Left ventricle myocardium inferior (tissue), 1 donor: Measurements from ENCODE around the gene WTAP. TPM values are rescaled to one million over a fixed set of nuclear protein-coding genes. Genes with fewer than 3 reads are reported as not detected.

Experiments
- DNase-seq: peaks from one replicate; pipeline ENCODE4 v3.0.0-alpha.2; 2020
- H3K27ac ChIP-seq: fragments of 200-600 bp; replicated peaks from 2 replicates; pipeline ENCODE4 v1.8.0; 2021
- H3K27me3 ChIP-seq: fragments of 200-600 bp; 2 replicates; pipeline ENCODE4 v1.8.0; 2021; ENCODE audit warnings: low read depth
- H3K36me3 ChIP-seq: fragments of 200-600 bp; 2 replicates; pipeline ENCODE4 v1.8.0; 2021
- H3K4me1 ChIP-seq: fragments of 200-600 bp; 2 replicates; pipeline ENCODE4 v1.8.0; 2021
- H3K4me3 ChIP-seq: fragments of 200-600 bp; 2 replicates; pipeline ENCODE4 v1.8.0; 2021; ENCODE audit warnings: mild to moderate bottlenecking, moderate library complexity
- H3K9me3 ChIP-seq: fragments of 200-600 bp; replicated peaks from 2 replicates; pipeline ENCODE4 v1.8.0; 2021
- CTCF ChIP-seq: fragments of 200-600 bp; IDR thresholded peaks from 2 replicates; pipeline ENCODE4 v1.8.0; 2021; ENCODE audit warnings: antibody characterized with exemption, mild to moderate bottlenecking, borderline replicate concordance
- intact Hi-C: fragments of 100-400 bp; cut with micrococcal nuclease; formaldehyde crosslinking; loops from one replicate; pipeline ENCODE4 v1.11.0; 2022
- total RNA-seq: library from RNA; stranded (reverse); fragmentation: NEBNext Ultra II Directional; extraction: Animal tissue kit (Norgen Biotek cat#: 25700); gene quantifications from one replicate; pipeline ENCODE4 v1.2.1, GENCODE V29; 2021
- donor health status: DM: no; HTN: yes; CAD: no; lungs with severe emphysema.

Gene WTAP
- total RNA-seq, 1 donor from 2014 or later, result 47.5 TPM

- Histone ChIP-seq H3K4me1 (peaks cover 41% of the 10 kb centered on the region), H3K9me3 (no peaks in the 10 kb centered on the region), H3K27ac (peak overlapping the region; percentile 80), H3K27me3 (no peaks in the 10 kb centered on the region), H3K4me3 (no peak overlapping the region), H3K36me3 (no peaks in the 10 kb centered on the region)
- DNase-seq, result no peak
- no peak for TF ChIP-seq CTCF
- intact Hi-C loops, result no loop called here
Measured at GRCh38 chr6:159715166-159715565, 12.1 kb upstream of the WTAP start.

- Histone ChIP-seq H3K27ac (peak overlapping the region; percentile 80), H3K27me3 (no peaks in the 10 kb centered on the region), H3K36me3 (no peaks in the 10 kb centered on the region), H3K4me1 (peaks cover 41% of the 10 kb centered on the region), H3K9me3 (no peaks in the 10 kb centered on the region), H3K4me3 (no peak overlapping the region)
- intact Hi-C loops, result no loop called here
- TF ChIP-seq CTCF, result no peak
- DNase-seq, result no peak
Measured at GRCh38 chr6:159715605-159716004, 11.7 kb upstream of the WTAP start.

GRCh38 chr6:159716247-159717096 lies 10.8 kb upstream of the WTAP start:
- H3K4me3 ChIP-seq, result peak overlapping the region; percentile 39
- H3K36me3 ChIP-seq, result no peaks in the 10 kb centered on the region
- no peak for TF ChIP-seq CTCF
- intact Hi-C loops, result no loop called here
- H3K27me3 ChIP-seq, result no peaks in the 10 kb centered on the region
- peaks cover 41% of the 10 kb centered on the region for H3K4me1 ChIP-seq
- peak overlapping the region; percentile 80 for H3K27ac ChIP-seq
- H3K9me3 ChIP-seq, result no peaks in the 10 kb centered on the region
- DNase-seq, result no peak

GRCh38 chr6:159718634-159719033 lies 8.7 kb upstream of the WTAP start:
- TF ChIP-seq CTCF, result no peak
- no peak for DNase-seq
- intact Hi-C loops, result no loop called here
- no peak overlapping the region for H3K27ac ChIP-seq
- H3K27me3 ChIP-seq, result no peaks in the 10 kb centered on the region
- peaks cover 41% of the 10 kb centered on the region for H3K4me1 ChIP-seq
- H3K4me3 ChIP-seq, result no peak overlapping the region
- H3K36me3 ChIP-seq, result no peaks in the 10 kb centered on the region
- no peaks in the 10 kb centered on the region for H3K9me3 ChIP-seq

GRCh38 chr6:159719287-159719686 lies 8.0 kb upstream of the WTAP start:
- H3K9me3 ChIP-seq, result no peaks in the 10 kb centered on the region
- no peak for DNase-seq
- no peak overlapping the region for H3K4me3 ChIP-seq
- intact Hi-C loops, result no loop called here
- H3K4me1 ChIP-seq, result peaks cover 38% of the 10 kb centered on the region
- no peak for TF ChIP-seq CTCF
- no peak overlapping the region for H3K27ac ChIP-seq
- H3K27me3 ChIP-seq, result no peaks in the 10 kb centered on the region
- H3K36me3 ChIP-seq, result no peaks in the 10 kb centered on the region
